ENCODE data around the gene P3R3URF.

DNA sequence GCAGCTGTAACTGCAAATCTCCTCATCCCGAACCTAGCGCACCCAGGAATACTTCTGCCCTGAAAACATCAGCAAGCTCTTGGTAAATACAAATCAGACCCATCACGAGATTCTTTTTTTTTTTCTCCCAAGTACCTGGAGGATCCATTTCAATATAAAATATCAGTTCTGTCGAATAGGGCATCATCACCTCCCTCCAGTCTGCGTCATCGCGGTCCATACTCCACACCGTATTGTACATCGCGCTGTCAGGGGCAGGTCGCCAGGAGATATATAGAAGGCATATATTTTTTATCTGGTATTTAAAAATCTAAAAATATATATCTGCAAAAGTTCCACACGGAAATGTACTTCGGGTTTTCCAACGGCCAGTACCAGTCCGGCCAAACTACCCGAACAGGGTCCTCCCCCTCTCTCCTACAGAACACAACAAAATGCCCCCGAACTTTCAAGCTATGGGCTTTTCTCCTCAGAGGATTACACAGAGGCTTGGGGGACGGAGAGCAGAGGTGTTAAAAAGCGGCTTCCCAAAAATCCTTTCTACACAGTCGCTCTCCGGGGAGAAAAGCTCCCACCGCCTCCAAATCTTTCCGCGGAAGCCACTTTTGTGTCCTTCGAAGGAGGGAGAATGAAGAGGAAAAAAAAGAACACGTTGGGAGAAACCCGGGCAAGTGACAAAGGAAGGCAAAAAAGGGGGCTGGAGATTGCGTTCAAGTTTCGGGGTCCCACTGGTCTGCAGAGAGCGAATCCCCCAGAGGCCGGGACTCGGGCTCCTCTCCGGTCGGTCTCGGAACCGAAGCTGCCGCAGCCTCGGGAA is 44.4 kb downstream of the P3R3URF start:
- TF ChIP-seq, protein P1, sequence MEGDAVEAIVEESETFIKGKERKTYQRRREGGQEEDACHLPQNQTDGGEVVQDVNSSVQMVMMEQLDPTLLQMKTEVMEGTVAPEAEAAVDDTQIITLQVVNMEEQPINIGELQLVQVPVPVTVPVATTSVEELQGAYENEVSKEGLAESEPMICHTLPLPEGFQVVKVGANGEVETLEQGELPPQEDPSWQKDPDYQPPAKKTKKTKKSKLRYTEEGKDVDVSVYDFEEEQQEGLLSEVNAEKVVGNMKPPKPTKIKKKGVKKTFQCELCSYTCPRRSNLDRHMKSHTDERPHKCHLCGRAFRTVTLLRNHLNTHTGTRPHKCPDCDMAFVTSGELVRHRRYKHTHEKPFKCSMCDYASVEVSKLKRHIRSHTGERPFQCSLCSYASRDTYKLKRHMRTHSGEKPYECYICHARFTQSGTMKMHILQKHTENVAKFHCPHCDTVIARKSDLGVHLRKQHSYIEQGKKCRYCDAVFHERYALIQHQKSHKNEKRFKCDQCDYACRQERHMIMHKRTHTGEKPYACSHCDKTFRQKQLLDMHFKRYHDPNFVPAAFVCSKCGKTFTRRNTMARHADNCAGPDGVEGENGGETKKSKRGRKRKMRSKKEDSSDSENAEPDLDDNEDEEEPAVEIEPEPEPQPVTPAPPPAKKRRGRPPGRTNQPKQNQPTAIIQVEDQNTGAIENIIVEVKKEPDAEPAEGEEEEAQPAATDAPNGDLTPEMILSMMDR (IDR thresholded peaks at IDR 0.05 in 2 of 3, conservative IDR thresholded peaks at IDR 0.05 in 1 of 3; ENCODE audit: borderline replicate concordance in 1 of 3, insufficient read depth in 1 of 3, low read depth in 2 of 3, low read length in 2 of 3): no peak
- TF ChIP-seq EZH2phosphoT487 (IDR thresholded peaks at IDR 0.05; ENCODE audit: borderline replicate concordance) (no peak), POLR2A (IDR thresholded peaks at IDR 0.05; ENCODE audit: borderline replicate concordance, extremely low read depth, insufficient read depth, insufficient read length) (no peak)
